HPDE6-E6E7 (cell line): Measurements from ENCODE around the gene SMARCC1.
"Not testable (repeated sequence)": the region's sequence is repeated elsewhere in the genome, so short reads cannot be mapped to it uniquely, and the experiment has no call there.

Experiments
- DNase-seq: peaks from one replicate; pipeline ENCODE4 v3.0.0; 2011; ENCODE audit warnings: missing footprints; ENCODE audit errors: extremely low spot score

The SMARCC1 gene

GRCh38 chr3:47781685-47782445, at the start of gene SMARCC1:
Gene SMARCC1 (minus strand): TSS chr3:47781893. CDS start chr3:47781797, 96 bp downstream.
- peak; percentile 76 for DNase-seq

- not testable (repeated sequence) for DNase-seq
Observed at GRCh38 chr3:47829482-47829881, 47.8 kb upstream of the SMARCC1 start.

GRCh38 chr3:47825590-47825989, 43.9 kb upstream of the SMARCC1 start:
- no peak for DNase-seq

GRCh38 chr3:47824541-47825473, 43.1 kb upstream of the SMARCC1 start:
- DNase-seq = peak; percentile 73

- no peak for DNase-seq
Observed at GRCh38 chr3:47817609-47818008, 35.9 kb upstream of the SMARCC1 start.

- no peak for DNase-seq
Observed at GRCh38 chr3:47813551-47814177, 32.0 kb upstream of the SMARCC1 start.

- no peak for DNase-seq
Observed at GRCh38 chr3:47804577-47804976, 22.9 kb upstream of the SMARCC1 start.

- no peak for DNase-seq
Observed at GRCh38 chr3:47803480-47804025, 21.9 kb upstream of the SMARCC1 start.

- peak; percentile 41 for DNase-seq
Observed at GRCh38 chr3:47802734-47803479, 21.2 kb upstream of the SMARCC1 start, which contains the start of gene DHX30. Gene DHX30 (plus strand): TSS chr3:47803138. CDS start chr3:47810684, 7,546 bp downstream.

- no peak for DNase-seq
Observed at GRCh38 chr3:47799733-47800132, 18.0 kb upstream of the SMARCC1 start.

- DNase-seq = no peak
Observed at GRCh38 chr3:47794544-47794943, 12.9 kb upstream of the SMARCC1 start.

GRCh38 chr3:47792699-47793098, 11.0 kb upstream of the SMARCC1 start:
- DNase-seq = no peak

- DNase-seq = no peak
Observed at GRCh38 chr3:47791193-47791855, 9.6 kb upstream of the SMARCC1 start.

GRCh38 chr3:47783673-47784072, 2.0 kb upstream of the SMARCC1 start:
- DNase-seq = no peak

- no peak for DNase-seq
Observed at GRCh38 chr3:47782446-47783308, 984 bp upstream of the SMARCC1 start.

- DNase-seq = no peak
Observed at GRCh38 chr3:47780741-47781684, 680 bp downstream of the SMARCC1 start.

- DNase-seq = no peak
Observed at GRCh38 chr3:47778746-47779145, 2.9 kb downstream of the SMARCC1 start.

- no peak for DNase-seq
Observed at GRCh38 chr3:47772788-47773187, 8.9 kb downstream of the SMARCC1 start.
